HCT116 (cell line): ENCODE results near the gene FCHO1. TPM values are rescaled to one million over a fixed set of nuclear protein-coding genes. Genes with fewer than 3 reads are reported as not detected.

Experiments used
- ATAC-seq: fragments of 200-7000 bp; cut with Tn5 transposase; 2 replicates; pipeline ENCODE4 v1.9.1; 2020; ENCODE audit warnings: mild to moderate bottlenecking, moderate library complexity
- BruUV-seq: library from RNA; stranded (reverse); fragments of 400-500 nt; replicated peaks from 2 replicates; lab custom pipeline; 2021; lab: Mats Ljungman, UMichigan
- CTCF ChIA-PET: fragments of 300-600 bp; sonication (Branson Sonifier 250); formaldehyde crosslinking; loops from one replicate; lab custom pipeline; 2021; ENCODE audit warnings: antibody characterized with exemption; lab: Charles Lee
- POLR2A ChIA-PET: fragments of 300-600, 350-600 bp; sonication (Branson Sonifier 250); formaldehyde crosslinking; loops from one replicate; lab custom pipeline; 2021; ENCODE audit warnings: antibody characterized with exemption; lab: Charles Lee
- RAD21 ChIA-PET, 2 experiments: fragments of 300-600 bp; sonication (Branson Sonifier 250); formaldehyde crosslinking; loops; one replicate each; lab custom pipeline; 2023; ENCODE audit warnings: low total read pairs in 2 of 2; ENCODE audit not compliant: uncharacterized antibody in 2 of 2, unreplicated experiment in 2 of 2, low non-redundant PET in 1 of 2; lab: Charles Lee
- DNase-seq: peaks from one replicate; pipeline ENCODE4 v3.0.0-alpha.2; 2010; ENCODE audit warnings: low read depth, low spot score
- H2AFZ ChIP-seq: fragments of 200-600 bp; shearing (Covaris generic), sonication (generic); 2 replicates; pipeline ENCODE4 v1.6.1; 2017; ENCODE audit warnings: low read depth, mixed run types, mixed read lengths, antibody characterized with exemption, low read length; ENCODE audit not compliant: poor library complexity, severe bottlenecking
- H3K27ac ChIP-seq: 2 replicates; pipeline ENCODE4 v1.5.1; 2012; ENCODE audit warnings: low read depth, low read length
- H3K27me3 ChIP-seq: fragments of 200-600 bp; sonication (generic); 2 replicates; pipeline ENCODE4 v1.6.1; 2016; ENCODE audit warnings: mixed run types, low read length, mixed read lengths; ENCODE audit not compliant: insufficient read depth
- H3K36me3 ChIP-seq, 2 experiments: fragments of 200-500 bp in 1 of 2; fragments of 200-600 bp in 1 of 2; sonication (Bioruptor generic) in 1 of 2; sonication (generic) in 1 of 2; 2 replicates each; pipeline versions ENCODE4 v1.5.1 to v1.6.1; 2014 to 2016; ENCODE audit warnings: low read length in 2 of 2, inconsistent platforms in 1 of 2, mixed read lengths in 1 of 2, mixed run types in 1 of 2; ENCODE audit not compliant: insufficient read depth in 2 of 2, control insufficient read depth in 1 of 2
- H3K4me1 ChIP-seq, 2 experiments: fragments of 200-600 bp in 1 of 2; sonication (generic) in 1 of 2; 2 replicates each; pipeline versions ENCODE4 v1.5.1 to v1.6.1; 2012 to 2017; ENCODE audit warnings: low read length in 2 of 2, inconsistent platforms in 1 of 2, mild to moderate bottlenecking in 1 of 2, mixed read lengths in 1 of 2, mixed run types in 1 of 2, moderate library complexity in 1 of 2; ENCODE audit not compliant: insufficient read depth in 2 of 2, control insufficient read depth in 1 of 2
- H3K4me2 ChIP-seq: fragments of 200-600 bp; sonication (generic); 2 replicates; pipeline ENCODE4 v1.6.1; 2017; ENCODE audit warnings: mixed run types, low read length, mixed read lengths
- H3K4me3 ChIP-seq, 2 experiments: fragments of 200-600 bp in 1 of 2; sonication (generic) in 1 of 2; replicated peaks in 1 of 2; 2 replicates each; pipeline ENCODE4 v1.5.1; 2011 to 2016; ENCODE audit warnings: low read length in 2 of 2, control low read depth in 1 of 2, low read depth in 1 of 2, mild to moderate bottlenecking in 1 of 2, mixed read lengths in 1 of 2, mixed run types in 1 of 2
- H3K79me2 ChIP-seq: fragments of 200-600 bp; sonication (generic); 2 replicates; pipeline ENCODE4 v1.6.1; 2017; ENCODE audit warnings: mild to moderate bottlenecking, mixed run types, low read length, moderate library complexity, mixed read lengths; ENCODE audit not compliant: insufficient read depth
- H3K9ac ChIP-seq: fragments of 200-600 bp; sonication (generic); 2 replicates; pipeline ENCODE4 v1.6.1; 2016; ENCODE audit warnings: low read length, mixed read lengths
- H3K9me2 ChIP-seq: fragments of 200-600 bp; sonication (generic), shearing (Covaris generic); 2 replicates; pipeline ENCODE4 v1.6.1; 2017; ENCODE audit warnings: mixed run types, mild to moderate bottlenecking, moderate library complexity; ENCODE audit not compliant: insufficient read depth
- H3K9me3 ChIP-seq, 2 experiments: fragments of 200-500 bp in 1 of 2; fragments of 200-600 bp in 1 of 2; sonication (Bioruptor generic) in 1 of 2; sonication (generic) in 1 of 2; 2 replicates each; pipeline ENCODE4 v1.6.1; 2014 to 2017; ENCODE audit warnings: low read length in 2 of 2, mixed read lengths in 2 of 2, inconsistent platforms in 1 of 2, low read depth in 1 of 2, mild to moderate bottlenecking in 1 of 2, mixed run types in 1 of 2, moderate library complexity in 1 of 2; ENCODE audit not compliant: control insufficient read depth in 1 of 2, insufficient read depth in 1 of 2
- H4K20me1 ChIP-seq: fragments of 200-600 bp; sonication (generic), shearing (Covaris generic); 2 replicates; pipeline ENCODE4 v1.6.1; 2017; ENCODE audit warnings: mixed run types, mild to moderate bottlenecking, moderate library complexity; ENCODE audit not compliant: insufficient read depth
- EZH2 ChIP-seq: fragments of 200-600 bp; sonication (generic); IDR thresholded peaks from 2 replicates; pipeline ENCODE4 v1.6.1; 2017; ENCODE audit warnings: antibody characterized with exemption, mixed run types
- POLR2AphosphoS5 ChIP-seq: IDR thresholded peaks from 2 replicates; pipeline ENCODE4 v1.6.1; 2011; ENCODE audit warnings: mild to moderate bottlenecking, low read depth, low read length, moderate library complexity
- SP1 ChIP-seq: IDR thresholded peaks from 2 replicates; pipeline ENCODE4 v1.6.1; 2012; ENCODE audit warnings: low read depth
- TCF7L2 ChIP-seq: IDR thresholded peaks from 2 replicates; pipeline ENCODE4 v1.7.0; 2011; ENCODE audit warnings: borderline replicate concordance, inconsistent platforms; ENCODE audit not compliant: insufficient read depth, insufficient read length; ENCODE audit errors: extremely low read depth
- YY1 ChIP-seq: IDR thresholded peaks from 2 replicates; pipeline ENCODE4 v1.6.1; 2011; ENCODE audit warnings: low read length, low read depth, moderate library complexity, mild to moderate bottlenecking; ENCODE audit not compliant: insufficient replicate concordance; ENCODE audit errors: extremely low read depth
- intact Hi-C: fragments of 100-400 bp; cut with micrococcal nuclease; formaldehyde crosslinking; loops from 2 replicates; pipeline ENCODE4 v1.10.0; 2022
- total RNA-seq: library from RNA; stranded (reverse); gene quantifications from one replicate; pipeline ENCODE4 v1.2.1, GENCODE V29; 2021; ENCODE audit not compliant: unreplicated experiment
- TF ChIP-seq, protein P1 (sequence below), 3 experiments: fragments of 200-600 bp in 1 of 3; sonication (generic) in 1 of 3; IDR thresholded peaks in 2 of 3; conservative IDR thresholded peaks in 1 of 3; 2 replicates each; pipeline ENCODE4 v1.5.1; 2012 to 2017; ENCODE audit warnings: low read depth in 2 of 3, low read length in 2 of 3, antibody characterized with exemption in 1 of 3, borderline replicate concordance in 1 of 3, control low read depth in 1 of 3, mild to moderate bottlenecking in 1 of 3, mixed read lengths in 1 of 3, mixed run types in 1 of 3, moderate library complexity in 1 of 3; ENCODE audit not compliant: insufficient read depth in 1 of 3

The FCHO1 gene
- total RNA-seq, 1 experiment from 2014 or later, result 28.1 TPM

GRCh38 chr19:17812099-17812498, 60.8 kb downstream of the FCHO1 start:
- H3K36me3 ChIP-seq, result peaks cover 0 to 5% of the 10 kb centered on the region in 2 experiments; a peak in 2 of 4 replicates
- H3K9me2 ChIP-seq, result no peaks in the 10 kb centered on the region
- no peaks in the 10 kb centered on the region for H4K20me1 ChIP-seq
- no peak overlapping the region for H3K27ac ChIP-seq
- intact Hi-C loops, result no loop called here
- H3K27me3 ChIP-seq, result no peaks in the 10 kb centered on the region
- ChIA-PET RAD21 (no interaction called here), CTCF (no interaction called here), POLR2A (no interaction called here)
- H3K9ac ChIP-seq, result no peak overlapping the region
- H3K4me1 ChIP-seq, result peaks cover under 1% of the 10 kb centered on the region in 2 experiments; a peak in 2 of 4 replicates
- H2AFZ ChIP-seq, result no peak overlapping the region
- DNase-seq (no peak), ATAC-seq (no peak)
- no TSS peak for BruUV-seq
- H3K4me3 ChIP-seq, result no peak overlapping the region
- no peaks in the 10 kb centered on the region for H3K9me3 ChIP-seq
- no peak for TF ChIP-seq SP1
- no peaks in the 10 kb centered on the region for H3K79me2 ChIP-seq
- H3K4me2 ChIP-seq, result no peak overlapping the region

DNA sequence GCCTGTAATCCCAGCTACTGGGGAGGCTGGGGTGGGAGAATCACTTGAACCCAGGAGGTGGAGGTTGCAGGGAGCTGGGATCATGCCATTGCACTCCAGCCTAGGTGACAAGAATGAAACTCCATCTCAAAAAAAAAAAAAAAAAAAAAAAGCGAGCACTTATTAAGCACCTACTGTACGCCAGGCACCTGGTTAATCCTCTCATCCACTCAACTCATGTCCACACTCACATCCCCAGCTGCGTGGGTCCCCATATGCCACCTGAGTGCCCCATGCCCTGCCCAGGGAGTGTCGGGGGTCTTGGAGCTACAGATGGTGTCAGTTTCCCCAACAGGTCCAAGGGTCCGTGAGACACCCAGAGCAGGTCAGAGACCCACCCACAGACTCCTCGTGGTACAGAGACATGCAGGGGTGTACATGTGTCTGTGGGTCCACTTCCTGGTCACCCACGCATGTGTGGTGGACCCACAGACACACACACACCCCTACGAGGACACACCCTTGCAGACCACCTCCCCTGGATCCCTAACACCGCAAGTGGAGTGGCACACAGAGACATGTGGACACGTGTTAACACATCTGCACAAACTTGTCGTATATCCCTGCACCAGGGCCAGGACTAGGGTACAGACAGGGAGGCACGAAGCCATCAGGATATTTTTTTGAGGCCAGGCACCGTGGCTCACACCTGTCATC, 66.5 kb downstream of the FCHO1 start:
- CTCF ChIA-PET, result no interaction called here

More for the DNA sequence above, 66.5 kb downstream of the FCHO1 start:
- ChIA-PET RAD21 (interaction anchor here in 1 of 2 experiments (0.7 kb wide), 2 partner anchors 13 to 29 kb away, joined by 6 to 7 read pairs; no protein-coding TSS in a partner anchor), POLR2A (interaction anchor here (1.3 to 1.5 kb wide), 2 partner anchors 13 to 14 kb away, joined by 4 to 5 read pairs; no protein-coding TSS in a partner anchor)
- no peak overlapping the region for H3K4me2 ChIP-seq
- no peak for DNase-seq
- no peaks in the 10 kb centered on the region for H3K27me3 ChIP-seq
- no peaks in the 10 kb centered on the region for H3K79me2 ChIP-seq
- no peaks in the 10 kb centered on the region for H3K9me3 ChIP-seq
- ATAC-seq, result no peak
- no peak for TF ChIP-seq YY1
- TF ChIP-seq, protein P1, sequence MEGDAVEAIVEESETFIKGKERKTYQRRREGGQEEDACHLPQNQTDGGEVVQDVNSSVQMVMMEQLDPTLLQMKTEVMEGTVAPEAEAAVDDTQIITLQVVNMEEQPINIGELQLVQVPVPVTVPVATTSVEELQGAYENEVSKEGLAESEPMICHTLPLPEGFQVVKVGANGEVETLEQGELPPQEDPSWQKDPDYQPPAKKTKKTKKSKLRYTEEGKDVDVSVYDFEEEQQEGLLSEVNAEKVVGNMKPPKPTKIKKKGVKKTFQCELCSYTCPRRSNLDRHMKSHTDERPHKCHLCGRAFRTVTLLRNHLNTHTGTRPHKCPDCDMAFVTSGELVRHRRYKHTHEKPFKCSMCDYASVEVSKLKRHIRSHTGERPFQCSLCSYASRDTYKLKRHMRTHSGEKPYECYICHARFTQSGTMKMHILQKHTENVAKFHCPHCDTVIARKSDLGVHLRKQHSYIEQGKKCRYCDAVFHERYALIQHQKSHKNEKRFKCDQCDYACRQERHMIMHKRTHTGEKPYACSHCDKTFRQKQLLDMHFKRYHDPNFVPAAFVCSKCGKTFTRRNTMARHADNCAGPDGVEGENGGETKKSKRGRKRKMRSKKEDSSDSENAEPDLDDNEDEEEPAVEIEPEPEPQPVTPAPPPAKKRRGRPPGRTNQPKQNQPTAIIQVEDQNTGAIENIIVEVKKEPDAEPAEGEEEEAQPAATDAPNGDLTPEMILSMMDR (IDR thresholded peaks at IDR 0.05 in 2 of 3, conservative IDR thresholded peaks at IDR 0.05 in 1 of 3; ENCODE audit: borderline replicate concordance in 1 of 3, insufficient read depth in 1 of 3, low read depth in 2 of 3, low read length in 2 of 3), result no peak
- peak; percentile 5; the same call in 1 of the 2 replicates for TF ChIP-seq POLR2AphosphoS5
- TF ChIP-seq TCF7L2, result no peak
- no peak for TF ChIP-seq EZH2
- H2AFZ ChIP-seq, result no peak overlapping the region
- H3K27ac ChIP-seq, result no peak overlapping the region
- BruUV-seq, result TSS peak; percentile 14
- H4K20me1 ChIP-seq, result no peaks in the 10 kb centered on the region
- H3K9ac ChIP-seq, result no peak overlapping the region
- H3K4me3 ChIP-seq, result no peak overlapping the region
- H3K4me1 ChIP-seq, result no peaks in the 10 kb centered on the region
- no peaks in the 10 kb centered on the region for H3K9me2 ChIP-seq
- intact Hi-C loops, result no loop called here
- H3K36me3 ChIP-seq, result no peaks in the 10 kb centered on the region
